Measurements from ENCODE around the gene SGSM2.

Gene SGSM2

DNA sequence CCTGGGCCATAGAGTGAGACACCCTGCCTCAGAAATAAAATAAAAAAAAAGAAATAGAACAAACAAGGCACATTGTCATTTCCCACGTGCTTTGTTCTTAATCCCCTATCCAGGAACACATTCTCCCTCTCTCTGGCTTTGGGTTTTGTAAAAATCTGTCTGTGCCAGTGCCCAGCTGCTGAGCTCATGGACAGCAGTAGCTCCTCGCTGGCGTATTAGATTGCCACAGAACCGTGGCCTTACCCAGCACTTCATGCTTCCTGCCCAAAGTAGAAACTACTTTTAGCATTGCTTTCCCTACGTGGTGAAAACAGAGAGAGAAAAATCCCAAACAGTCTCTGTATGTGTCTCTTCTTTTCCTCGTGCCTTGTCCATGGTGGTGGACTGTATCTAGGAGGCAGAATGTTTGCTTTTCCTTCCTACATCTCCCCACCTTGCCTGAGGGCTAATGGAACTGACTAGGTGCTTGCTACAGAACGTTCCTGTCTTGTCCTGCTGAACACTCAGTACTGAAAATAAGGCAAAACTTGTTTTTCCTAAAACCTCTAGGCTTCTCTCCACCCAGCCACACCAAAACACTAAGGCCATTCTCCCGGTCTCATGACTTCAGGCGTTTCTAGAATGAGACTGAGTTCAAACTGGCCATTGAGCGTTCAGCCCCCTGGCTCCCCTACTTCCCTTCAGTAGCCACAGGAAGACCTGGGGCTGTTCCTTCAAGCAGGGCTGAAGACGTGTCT is 37.4 kb downstream of the SGSM2 start:
- TF ChIP-seq GABPA (IDR thresholded peaks at IDR 0.05; ENCODE audit: low read depth) (no peak), POLR2AphosphoS5 (IDR thresholded peaks at IDR 0.05; ENCODE audit: low read depth) (no peak)
- H3K27me3 ChIP-seq (ENCODE audit: insufficient read depth, poor library complexity, severe bottlenecking): no peaks in the 10 kb centered on the region
- no peak overlapping the region for H3K27ac ChIP-seq (replicated peaks)
- no peak overlapping the region for H3K4me3 ChIP-seq (replicated peaks; ENCODE audit: insufficient read depth, low read length)
- DNase-seq (ENCODE audit: low read depth in 1 of 2, low spot score in 1 of 2): no peak

DNA sequence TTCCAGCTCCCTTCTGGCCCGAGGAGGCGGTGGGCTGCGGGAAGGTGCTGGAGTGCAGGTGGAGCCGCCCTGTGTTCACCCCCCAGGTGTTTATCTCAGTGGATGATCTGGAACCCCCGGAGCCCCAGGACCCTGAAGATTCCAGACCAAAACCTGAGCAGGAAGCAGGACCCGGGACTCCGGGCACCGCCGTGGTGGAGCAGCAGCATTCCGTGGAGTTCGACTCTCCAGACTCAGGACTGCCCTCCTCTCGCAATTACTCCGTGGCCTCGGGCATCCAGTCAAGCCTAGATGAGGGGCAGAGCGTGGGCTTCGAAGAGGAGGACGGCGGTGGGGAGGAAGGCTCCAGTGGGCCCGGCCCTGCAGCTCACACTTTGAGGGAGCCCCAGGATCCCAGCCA is 38.1 kb downstream of the SGSM2 start:
- Histone ChIP-seq H3K4me3 (replicated peaks; ENCODE audit: insufficient read depth, low read length) (no peak overlapping the region), H3K27ac (replicated peaks) (no peak overlapping the region), H3K27me3 (ENCODE audit: insufficient read depth, poor library complexity, severe bottlenecking) (no peaks in the 10 kb centered on the region)
- TF ChIP-seq REST (IDR thresholded peaks at IDR 0.05; ENCODE audit: insufficient replicate concordance, low read depth) (no peak), SPI1 (IDR thresholded peaks at IDR 0.05; ENCODE audit: borderline replicate concordance, low read depth) (no peak), GABPA (IDR thresholded peaks at IDR 0.05; ENCODE audit: low read depth) (no peak), POLR2AphosphoS5 (IDR thresholded peaks at IDR 0.05; ENCODE audit: low read depth) (no peak)
- TF ChIP-seq, protein P1, sequence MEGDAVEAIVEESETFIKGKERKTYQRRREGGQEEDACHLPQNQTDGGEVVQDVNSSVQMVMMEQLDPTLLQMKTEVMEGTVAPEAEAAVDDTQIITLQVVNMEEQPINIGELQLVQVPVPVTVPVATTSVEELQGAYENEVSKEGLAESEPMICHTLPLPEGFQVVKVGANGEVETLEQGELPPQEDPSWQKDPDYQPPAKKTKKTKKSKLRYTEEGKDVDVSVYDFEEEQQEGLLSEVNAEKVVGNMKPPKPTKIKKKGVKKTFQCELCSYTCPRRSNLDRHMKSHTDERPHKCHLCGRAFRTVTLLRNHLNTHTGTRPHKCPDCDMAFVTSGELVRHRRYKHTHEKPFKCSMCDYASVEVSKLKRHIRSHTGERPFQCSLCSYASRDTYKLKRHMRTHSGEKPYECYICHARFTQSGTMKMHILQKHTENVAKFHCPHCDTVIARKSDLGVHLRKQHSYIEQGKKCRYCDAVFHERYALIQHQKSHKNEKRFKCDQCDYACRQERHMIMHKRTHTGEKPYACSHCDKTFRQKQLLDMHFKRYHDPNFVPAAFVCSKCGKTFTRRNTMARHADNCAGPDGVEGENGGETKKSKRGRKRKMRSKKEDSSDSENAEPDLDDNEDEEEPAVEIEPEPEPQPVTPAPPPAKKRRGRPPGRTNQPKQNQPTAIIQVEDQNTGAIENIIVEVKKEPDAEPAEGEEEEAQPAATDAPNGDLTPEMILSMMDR (IDR thresholded peaks at IDR 0.05; ENCODE audit: insufficient read depth, low read length): no peak
- DNase-seq (ENCODE audit: low read depth in 1 of 2, low spot score in 1 of 2): no peak

- no peak for TF ChIP-seq REST (IDR thresholded peaks at IDR 0.05; ENCODE audit: insufficient replicate concordance, low read depth)
- no peak for TF ChIP-seq GABPA (IDR thresholded peaks at IDR 0.05; ENCODE audit: low read depth)
- no peak for TF ChIP-seq SPI1 (IDR thresholded peaks at IDR 0.05; ENCODE audit: borderline replicate concordance, low read depth)
- TF ChIP-seq, protein P1 (IDR thresholded peaks at IDR 0.05; ENCODE audit: insufficient read depth, low read length): no peak
- TF ChIP-seq POLR2AphosphoS5 (IDR thresholded peaks at IDR 0.05; ENCODE audit: low read depth): no peak
- no peak for DNase-seq (ENCODE audit: low read depth in 1 of 2, low spot score in 1 of 2)
- H3K27me3 ChIP-seq (ENCODE audit: insufficient read depth, poor library complexity, severe bottlenecking): no peaks in the 10 kb centered on the region
- H3K27ac ChIP-seq (replicated peaks): no peak overlapping the region
- no peak overlapping the region for H3K4me3 ChIP-seq (replicated peaks; ENCODE audit: insufficient read depth, low read length)
Measured at GRCh38 chr17:2376107-2376506, 38.8 kb downstream of the SGSM2 start.

DNA sequence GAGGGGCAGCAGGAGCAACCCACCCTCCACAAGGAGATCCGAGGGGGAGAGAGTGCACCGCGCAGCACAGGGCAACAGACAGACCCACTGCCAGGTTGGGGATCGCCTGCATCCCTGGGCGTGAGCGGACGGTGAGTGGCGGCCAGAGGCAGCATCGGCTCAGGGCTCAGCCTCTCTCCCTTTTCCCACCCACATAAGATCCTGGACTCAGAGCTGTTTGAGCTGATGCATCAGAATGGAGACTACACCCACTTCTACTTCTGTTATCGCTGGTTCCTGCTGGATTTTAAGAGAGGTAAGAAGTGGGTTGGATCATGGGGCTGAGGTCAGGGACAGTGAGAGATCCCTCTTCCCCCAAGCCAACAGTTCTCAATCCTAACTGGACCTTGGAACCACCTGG is 40.4 kb downstream of the SGSM2 start:
- DNase-seq (ENCODE audit: low read depth in 1 of 2, low spot score in 1 of 2): no peak
- Histone ChIP-seq H3K27me3 (ENCODE audit: insufficient read depth, poor library complexity, severe bottlenecking) (no peaks in the 10 kb centered on the region), H3K27ac (replicated peaks) (no peak overlapping the region), H3K4me3 (replicated peaks; ENCODE audit: insufficient read depth, low read length) (no peak overlapping the region)
- TF ChIP-seq POLR2AphosphoS5 (IDR thresholded peaks at IDR 0.05; ENCODE audit: low read depth) (no peak), SPI1 (IDR thresholded peaks at IDR 0.05; ENCODE audit: borderline replicate concordance, low read depth) (no peak), REST (IDR thresholded peaks at IDR 0.05; ENCODE audit: insufficient replicate concordance, low read depth) (no peak), GABPA (IDR thresholded peaks at IDR 0.05; ENCODE audit: low read depth) (no peak)
- TF ChIP-seq, protein P1 (IDR thresholded peaks at IDR 0.05; ENCODE audit: insufficient read depth, low read length): no peak
